PC-9 (cell line): Measurements from ENCODE around the gene CEP83.

Experiments
- EZH2 ChIP-seq: fragments of 200-600 bp; sonication (generic); IDR thresholded peaks from 2 replicates; pipeline ENCODE4 v1.8.0; 2017; ENCODE audit warnings: antibody characterized with exemption, low read depth
- TF ChIP-seq, protein P1 (sequence below): fragments of 200-600 bp; sonication (generic); conservative IDR thresholded peaks from 2 replicates; pipeline ENCODE4 v1.6.1; 2017; ENCODE audit warnings: mixed run types, antibody characterized with exemption, mild to moderate bottlenecking, moderate library complexity

- TF ChIP-seq, protein P1, sequence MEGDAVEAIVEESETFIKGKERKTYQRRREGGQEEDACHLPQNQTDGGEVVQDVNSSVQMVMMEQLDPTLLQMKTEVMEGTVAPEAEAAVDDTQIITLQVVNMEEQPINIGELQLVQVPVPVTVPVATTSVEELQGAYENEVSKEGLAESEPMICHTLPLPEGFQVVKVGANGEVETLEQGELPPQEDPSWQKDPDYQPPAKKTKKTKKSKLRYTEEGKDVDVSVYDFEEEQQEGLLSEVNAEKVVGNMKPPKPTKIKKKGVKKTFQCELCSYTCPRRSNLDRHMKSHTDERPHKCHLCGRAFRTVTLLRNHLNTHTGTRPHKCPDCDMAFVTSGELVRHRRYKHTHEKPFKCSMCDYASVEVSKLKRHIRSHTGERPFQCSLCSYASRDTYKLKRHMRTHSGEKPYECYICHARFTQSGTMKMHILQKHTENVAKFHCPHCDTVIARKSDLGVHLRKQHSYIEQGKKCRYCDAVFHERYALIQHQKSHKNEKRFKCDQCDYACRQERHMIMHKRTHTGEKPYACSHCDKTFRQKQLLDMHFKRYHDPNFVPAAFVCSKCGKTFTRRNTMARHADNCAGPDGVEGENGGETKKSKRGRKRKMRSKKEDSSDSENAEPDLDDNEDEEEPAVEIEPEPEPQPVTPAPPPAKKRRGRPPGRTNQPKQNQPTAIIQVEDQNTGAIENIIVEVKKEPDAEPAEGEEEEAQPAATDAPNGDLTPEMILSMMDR, result no peak
- TF ChIP-seq EZH2, result no peak
These were observed 58.3 kb downstream of the CEP83 start for GRCh38 chr12:94401326-94401725.
